Measurements from ENCODE around the gene MRPL27. TPM values are rescaled to one million over a fixed set of nuclear protein-coding genes. Genes with fewer than 3 reads are reported as not detected.

MRPL27 gene
- 79.0 and 84.0 TPM in 2 replicates for total RNA-seq (2022)
- percentile 91 among the genes with signal in this experiment for Bru-seq, nascent RNA
- BruChase-seq, experiment 1, labeled RNA remaining after a 6-hour chase = percentile 85 among the genes with signal in this experiment
- percentile 91 among the genes with signal in this experiment for BruChase-seq, experiment 2, labeled RNA remaining after a 2-hour chase
- long read RNA-seq, transcript MRPL27-201 (4 exons, 716 nt) = major isoform, 209 of 229 reads
- long read RNA-seq, transcript MRPL27-202 (3 exons, 2,441 nt) = minor isoform, 7 of 229 reads
- long read RNA-seq, partial matches to known transcripts = 6 of 229 reads
- long read RNA-seq, other reads (novel, unspliced or antisense) = 7 of 229 reads

- H3K9me3 Mint-ChIP-seq (ENCODE audit: low read depth, unreplicated experiment) = no peaks in the 10 kb centered on the region
- TSS peak; percentile 69 for BruUV-seq (replicated peaks)
- intact Hi-C loops (cut with micrococcal nuclease; ENCODE audit: unreplicated experiment) = no loop called here
- peaks cover 37% of the 10 kb centered on the region for H3K36me3 Mint-ChIP-seq (ENCODE audit: insufficient read depth, unreplicated experiment)
- peak within 1 kb of the TSS; percentile 98 for H3K27ac Mint-ChIP-seq (ENCODE audit: unreplicated experiment)
- DNase-seq = peak; percentile 91
- no peak for TF ChIP-seq CTCF (IDR thresholded peaks at IDR 0.05; ENCODE audit: unreplicated experiment)
- no peaks in the 10 kb centered on the region for H3K27me3 Mint-ChIP-seq (ENCODE audit: unreplicated experiment)
- peak within 1 kb of the TSS; percentile 89 for H3K4me3 Mint-ChIP-seq (ENCODE audit: low read depth, unreplicated experiment)
- peaks cover 16% of the 10 kb centered on the region for H3K4me1 Mint-ChIP-seq (ENCODE audit: low read depth, unreplicated experiment)
- CTCF ChIA-PET = interaction anchor here (0.6 kb wide), 1 partner anchor 17 kb away, joined by 3 read pairs; no protein-coding TSS in a partner anchor
Observed at GRCh38 chr17:50372758-50373556, at the start of gene MRPL27, which contains the start of gene EME1. Gene MRPL27, minus strand, starts transcription at chr17:50373184. Its CDS starts 14 bp downstream, at chr17:50373170. Gene EME1, plus strand, starts transcription at chr17:50373229. Its CDS starts 1,980 bp downstream, at chr17:50375209.

GRCh38 chr17:50422738-50423137 is 49.8 kb upstream of the MRPL27 start:
- CTCF ChIA-PET = interaction anchor here (0.7 to 5.4 kb wide), 2 partner anchors 25 to 225 kb away, joined by 15 to 36 read pairs; partner anchors contain the start of gene LRRC59
- Mint-ChIP-seq H3K4me1 (ENCODE audit: low read depth, unreplicated experiment) (peaks cover 56% of the 10 kb centered on the region), H3K27ac (ENCODE audit: unreplicated experiment) (peak overlapping the region; percentile 88), H3K9me3 (ENCODE audit: low read depth, unreplicated experiment) (peaks cover 2% of the 10 kb centered on the region), H3K4me3 (ENCODE audit: low read depth, unreplicated experiment) (no peak overlapping the region), H3K36me3 (ENCODE audit: insufficient read depth, unreplicated experiment) (peaks cover 36% of the 10 kb centered on the region), H3K27me3 (ENCODE audit: unreplicated experiment) (no peaks in the 10 kb centered on the region)
- DNase-seq = no peak
- intact Hi-C loops (cut with micrococcal nuclease; ENCODE audit: unreplicated experiment) = loop anchor here (5.0 kb wide), 1 partner anchor 55 kb away; the partner anchor contains the start of gene RSAD1
- no peak for TF ChIP-seq CTCF (IDR thresholded peaks at IDR 0.05; ENCODE audit: unreplicated experiment)
- BruUV-seq (replicated peaks) = no TSS peak

GRCh38 chr17:50421308-50422051 is 48.5 kb upstream of the MRPL27 start:
- TF ChIP-seq CTCF (IDR thresholded peaks at IDR 0.05; ENCODE audit: unreplicated experiment) = no peak
- CTCF ChIA-PET = interaction anchor here (0.6 to 5.4 kb wide), 4 partner anchors 10 to 189 kb away, joined by 3 to 36 read pairs (median 3); partner anchors contain the start of gene LRRC59

More at GRCh38 chr17:50421308-50422051, 48.5 kb upstream of the MRPL27 start:
- peaks cover 44% of the 10 kb centered on the region for H3K4me1 Mint-ChIP-seq (ENCODE audit: low read depth, unreplicated experiment)
- no peaks in the 10 kb centered on the region for H3K27me3 Mint-ChIP-seq (ENCODE audit: unreplicated experiment)
- peaks cover 24% of the 10 kb centered on the region for H3K36me3 Mint-ChIP-seq (ENCODE audit: insufficient read depth, unreplicated experiment)
- peaks cover 2% of the 10 kb centered on the region for H3K9me3 Mint-ChIP-seq (ENCODE audit: low read depth, unreplicated experiment)
- BruUV-seq (replicated peaks) = no TSS peak
- no peak for DNase-seq
- intact Hi-C loops (cut with micrococcal nuclease; ENCODE audit: unreplicated experiment) = loop anchor here (5.0 kb wide), 1 partner anchor 56 kb away; the partner anchor contains the start of gene RSAD1
- peak overlapping the region; percentile 20 for H3K4me3 Mint-ChIP-seq (ENCODE audit: low read depth, unreplicated experiment)
- no peak overlapping the region for H3K27ac Mint-ChIP-seq (ENCODE audit: unreplicated experiment)

Data from Calu3 (cell line).